ENCODE data around the gene MC1R. TPM values are rescaled to one million over a fixed set of nuclear protein-coding genes. Genes with fewer than 3 reads are reported as not detected.

MC1R gene
- total and polyA plus RNA-seq, 10 of the 15 experiments (the other 5 are each of a cell fraction or from before 2014, with no cell fraction given): 0.06 to 2.3 (median 0.45) TPM

- TF ChIP-seq PBX3 (IDR thresholded peaks at IDR 0.05; ENCODE audit: insufficient replicate concordance, low read depth, low read length) (no peak), ATF7 (IDR thresholded peaks at IDR 0.05; ENCODE audit: low read depth) (no peak), SPI1 (IDR thresholded peaks at IDR 0.05; ENCODE audit: borderline replicate concordance, insufficient read depth, low read depth, low read length) (no peak), RBBP5 (conservative IDR thresholded peaks at IDR 0.05) (no peak), HDAC2 (IDR thresholded peaks at IDR 0.05) (no peak), CTCF (IDR thresholded peaks at IDR 0.05 in 2 of 3, conservative IDR thresholded peaks at IDR 0.05 in 1 of 3; ENCODE audit: control insufficient read depth in 2 of 3, extremely low read depth in 1 of 3, insufficient read depth in 1 of 3, low read depth in 3 of 3, low read length in 3 of 3) (no peak), BMI1 (IDR thresholded peaks at IDR 0.05; ENCODE audit: borderline replicate concordance) (no peak), SMC3 (IDR thresholded peaks at IDR 0.05; ENCODE audit: borderline replicate concordance, low read length) (no peak), TCF3 (IDR thresholded peaks at IDR 0.05; ENCODE audit: borderline replicate concordance, insufficient read depth, low read depth, low read length) (no peak), ZNF217 (IDR thresholded peaks at IDR 0.05) (no peak), FOXK2 (IDR thresholded peaks at IDR 0.05) (no peak), TCF7 (IDR thresholded peaks at IDR 0.05; ENCODE audit: borderline replicate concordance) (no peak), ELK1 (IDR thresholded peaks at IDR 0.05; ENCODE audit: low read depth, low read length) (no peak)
These were observed 20.3 kb upstream of the MC1R start (continued) for GRCh38 chr16:89898201-89898967.
